ENCODE data around the gene CYTH2. TPM values are rescaled to one million over a fixed set of nuclear protein-coding genes. Genes with fewer than 3 reads are reported as not detected.

Gene CYTH2
- polyA plus RNA-seq, 1 donor from 2014 or later = 397 TPM

DNA sequence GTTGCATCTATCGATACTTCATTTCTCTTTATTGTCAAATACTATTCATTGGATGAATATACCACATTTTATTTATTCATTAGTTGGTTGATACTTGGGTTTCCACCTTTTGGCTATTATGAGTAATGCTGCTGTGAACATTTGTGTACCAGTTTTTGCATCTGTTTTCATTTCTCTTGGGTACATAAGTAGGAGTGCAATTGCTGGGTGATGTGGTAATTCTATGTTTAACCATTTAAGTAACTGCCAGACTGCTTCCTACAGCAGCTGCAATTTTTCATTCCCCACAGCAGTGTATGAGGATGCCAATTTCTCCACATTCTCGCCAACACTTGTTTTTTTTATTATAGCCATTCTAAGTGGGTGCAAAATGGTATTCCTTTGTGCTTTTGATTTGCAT, 11.2 kb upstream of the CYTH2 start:
- Histone ChIP-seq H3K36me3 (ENCODE audit: insufficient read depth, low read length) (no peaks in the 10 kb centered on the region), H3K27me3 (ENCODE audit: insufficient read depth, low read depth, low read length) (no peaks in the 10 kb centered on the region), H3K4me2 (ENCODE audit: low read length) (no peak overlapping the region), H3K27ac (ENCODE audit: low read length) (no peak overlapping the region), H3K79me2 (replicated peaks; ENCODE audit: insufficient read depth, low read length) (no peaks in the 10 kb centered on the region), H3F3A (ENCODE audit: insufficient read depth, low read length, poor library complexity, severe bottlenecking) (no peaks in the 10 kb centered on the region), H3K9me2 (ENCODE audit: insufficient read depth, low read length) (no peaks in the 10 kb centered on the region), H3K9me3 (ENCODE audit: low read length) (no peaks in the 10 kb centered on the region), H2AFZ (ENCODE audit: low read depth, low read length) (no peak overlapping the region), H3K9ac (ENCODE audit: low read length) (no peak overlapping the region), H4K20me1 (ENCODE audit: insufficient read depth) (no peaks in the 10 kb centered on the region), H3K4me3 (ENCODE audit: low read length) (no peak overlapping the region)
- no peak for TF ChIP-seq RAD21 (conservative IDR thresholded peaks at IDR 0.05)
- TF ChIP-seq EP300 (conservative IDR thresholded peaks at IDR 0.05; ENCODE audit: poor library complexity, severe bottlenecking) = no peak
- TF ChIP-seq SMC3 (conservative IDR thresholded peaks at IDR 0.05; ENCODE audit: poor library complexity) = no peak
- TF ChIP-seq REST (IDR thresholded peaks at IDR 0.05; ENCODE audit: borderline replicate concordance) = no peak
- no peak for TF ChIP-seq MXI1 (conservative IDR thresholded peaks at IDR 0.05; ENCODE audit: poor library complexity, severe bottlenecking)
- TF ChIP-seq, protein P1, sequence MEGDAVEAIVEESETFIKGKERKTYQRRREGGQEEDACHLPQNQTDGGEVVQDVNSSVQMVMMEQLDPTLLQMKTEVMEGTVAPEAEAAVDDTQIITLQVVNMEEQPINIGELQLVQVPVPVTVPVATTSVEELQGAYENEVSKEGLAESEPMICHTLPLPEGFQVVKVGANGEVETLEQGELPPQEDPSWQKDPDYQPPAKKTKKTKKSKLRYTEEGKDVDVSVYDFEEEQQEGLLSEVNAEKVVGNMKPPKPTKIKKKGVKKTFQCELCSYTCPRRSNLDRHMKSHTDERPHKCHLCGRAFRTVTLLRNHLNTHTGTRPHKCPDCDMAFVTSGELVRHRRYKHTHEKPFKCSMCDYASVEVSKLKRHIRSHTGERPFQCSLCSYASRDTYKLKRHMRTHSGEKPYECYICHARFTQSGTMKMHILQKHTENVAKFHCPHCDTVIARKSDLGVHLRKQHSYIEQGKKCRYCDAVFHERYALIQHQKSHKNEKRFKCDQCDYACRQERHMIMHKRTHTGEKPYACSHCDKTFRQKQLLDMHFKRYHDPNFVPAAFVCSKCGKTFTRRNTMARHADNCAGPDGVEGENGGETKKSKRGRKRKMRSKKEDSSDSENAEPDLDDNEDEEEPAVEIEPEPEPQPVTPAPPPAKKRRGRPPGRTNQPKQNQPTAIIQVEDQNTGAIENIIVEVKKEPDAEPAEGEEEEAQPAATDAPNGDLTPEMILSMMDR (IDR thresholded peaks at IDR 0.05; ENCODE audit: poor library complexity, severe bottlenecking) = no peak
- no peak for TF ChIP-seq EZH2 (IDR thresholded peaks at IDR 0.05; ENCODE audit: borderline replicate concordance, insufficient read depth, low read length, poor library complexity, severe bottlenecking)
- TF ChIP-seq POLR2AphosphoS5 (IDR thresholded peaks at IDR 0.05) = no peak
- no peak for TF ChIP-seq TAF1 (IDR thresholded peaks at IDR 0.05; ENCODE audit: low read depth)

GRCh38 chr19:48461651-48461981, 7.6 kb upstream of the CYTH2 start:
- no peaks in the 10 kb centered on the region for H3F3A ChIP-seq (ENCODE audit: insufficient read depth, low read length, poor library complexity, severe bottlenecking)
- H3K27ac ChIP-seq (ENCODE audit: low read length) = no peak overlapping the region
- H4K20me1 ChIP-seq (ENCODE audit: insufficient read depth) = no peaks in the 10 kb centered on the region
- no peak overlapping the region for H3K9ac ChIP-seq (ENCODE audit: low read length)
- H3K4me3 ChIP-seq (ENCODE audit: low read length) = no peak overlapping the region
- no peak for TF ChIP-seq TAF1 (IDR thresholded peaks at IDR 0.05; ENCODE audit: low read depth)
- TF ChIP-seq EZH2 (IDR thresholded peaks at IDR 0.05; ENCODE audit: borderline replicate concordance, insufficient read depth, low read length, poor library complexity, severe bottlenecking) = no peak
- no peak for TF ChIP-seq POLR2AphosphoS5 (IDR thresholded peaks at IDR 0.05)
- H3K9me3 ChIP-seq (ENCODE audit: low read length) = no peaks in the 10 kb centered on the region
- H2AFZ ChIP-seq (ENCODE audit: low read depth, low read length) = no peak overlapping the region
- no peak overlapping the region for H3K4me2 ChIP-seq (ENCODE audit: low read length)
- H3K9me2 ChIP-seq (ENCODE audit: insufficient read depth, low read length) = no peaks in the 10 kb centered on the region
- no peaks in the 10 kb centered on the region for H3K36me3 ChIP-seq (ENCODE audit: insufficient read depth, low read length)
- H3K79me2 ChIP-seq (replicated peaks; ENCODE audit: insufficient read depth, low read length) = no peaks in the 10 kb centered on the region
- H3K27me3 ChIP-seq (ENCODE audit: insufficient read depth, low read depth, low read length) = no peaks in the 10 kb centered on the region
